ENCODE results near the gene DNLZ.

Gene DNLZ

DNA sequence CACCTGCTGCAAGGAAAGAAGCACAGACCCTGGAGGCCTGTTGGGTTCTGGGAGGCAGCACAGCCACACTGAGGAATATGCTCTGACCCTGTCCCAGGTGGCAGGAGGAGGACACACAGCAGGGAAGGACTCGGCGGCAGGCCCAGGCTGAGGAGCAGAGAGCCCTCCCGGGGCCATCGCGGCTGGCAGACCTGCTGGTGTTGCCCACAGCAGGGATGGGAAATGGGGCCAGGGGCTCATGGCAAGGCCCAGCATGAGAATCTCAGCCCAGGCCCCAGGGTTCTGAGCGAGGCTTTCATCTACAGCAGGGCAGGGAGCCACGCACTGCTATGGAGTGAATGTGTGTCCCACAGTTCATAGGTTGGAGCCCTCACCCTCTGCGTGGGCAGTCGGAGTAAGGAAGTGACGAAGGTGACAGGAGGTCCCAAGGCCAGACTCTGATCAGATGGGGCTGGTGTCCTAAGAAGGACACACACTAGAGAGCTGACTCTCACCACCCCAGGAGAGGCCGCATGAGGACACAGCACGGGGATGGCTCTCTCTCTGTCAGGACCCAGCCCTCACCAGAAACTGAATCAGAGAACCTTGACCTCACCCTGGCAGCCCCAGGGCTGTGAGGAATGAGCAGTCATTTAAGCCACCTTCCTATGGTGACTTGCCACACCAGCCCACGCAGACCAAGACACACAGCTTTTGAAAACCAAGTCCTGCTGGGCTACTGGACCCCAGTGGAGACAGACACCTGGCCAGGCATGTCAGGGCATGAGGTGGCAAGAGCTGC lies 46.5 kb downstream of the DNLZ start:
- DNase-seq (ENCODE audit: low spot score): no peak

GRCh38 chr9:136316271-136316751 lies 47.2 kb downstream of the DNLZ start:
- DNase-seq (ENCODE audit: low spot score): no peak

- DNase-seq (ENCODE audit: low spot score): no peak
These were observed 48.6 kb downstream of the DNLZ start for GRCh38 chr9:136314944-136315343.

GRCh38 chr9:136314056-136314416 lies 49.5 kb downstream of the DNLZ start:
- no peak for DNase-seq (ENCODE audit: low spot score)

GRCh38 chr9:136313111-136314055 lies 50.2 kb downstream of the DNLZ start:
- no peak for DNase-seq (ENCODE audit: low spot score)

DNA sequence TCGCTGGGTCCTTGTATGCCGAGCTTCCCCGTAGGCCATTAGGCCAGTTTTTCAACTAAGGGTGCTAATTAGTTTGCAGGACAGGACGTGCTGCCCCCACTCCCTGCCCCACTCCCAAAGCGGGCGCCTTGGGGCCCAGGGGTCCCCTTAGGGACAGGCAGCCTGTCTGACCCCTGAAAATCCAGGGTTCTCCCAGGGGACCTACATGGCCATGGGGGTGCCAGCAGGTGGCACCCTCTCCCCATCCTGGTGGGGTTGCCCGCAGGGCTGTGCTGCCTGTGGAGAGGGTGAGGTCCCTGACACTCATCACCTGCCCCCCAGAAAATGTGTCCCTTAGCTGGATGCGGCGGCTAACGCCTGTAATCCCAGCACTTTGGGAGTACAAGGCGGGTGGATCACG lies 51.1 kb downstream of the DNLZ start:
- peak; percentile 29 for DNase-seq (ENCODE audit: low spot score)

- no peak for DNase-seq (ENCODE audit: low spot score)
These were observed 51.6 kb downstream of the DNLZ start for GRCh38 chr9:136312009-136312375.

- no peak for DNase-seq (ENCODE audit: low spot score)
These were observed 52.2 kb downstream of the DNLZ start for GRCh38 chr9:136311051-136312008.

GRCh38 chr9:136310273-136311030 lies 53.1 kb downstream of the DNLZ start:
- DNase-seq (ENCODE audit: low spot score): no peak

- DNase-seq (ENCODE audit: low spot score): no peak
These were observed 53.7 kb downstream of the DNLZ start for GRCh38 chr9:136309806-136310220.
